OCI-LY7 (cell line): ENCODE results near the gene EFCAB5.

Experiments
- EZH2phosphoT487 ChIP-seq: fragments of 200-600 bp; sonication (generic); IDR thresholded peaks from 2 replicates; pipeline ENCODE4 v1.6.1; 2018; ENCODE audit warnings: low read depth, borderline replicate concordance, mild to moderate bottlenecking, mixed run types, antibody characterized with exemption, low read length, moderate library complexity, mixed read lengths
- TF ChIP-seq, protein P1 (sequence below): fragments of 200-600 bp; sonication (generic); conservative IDR thresholded peaks from 2 replicates; pipeline ENCODE4 v1.5.1; 2014; ENCODE audit warnings: mild to moderate bottlenecking, antibody characterized with exemption, low read length, moderate library complexity, mixed read lengths

DNA sequence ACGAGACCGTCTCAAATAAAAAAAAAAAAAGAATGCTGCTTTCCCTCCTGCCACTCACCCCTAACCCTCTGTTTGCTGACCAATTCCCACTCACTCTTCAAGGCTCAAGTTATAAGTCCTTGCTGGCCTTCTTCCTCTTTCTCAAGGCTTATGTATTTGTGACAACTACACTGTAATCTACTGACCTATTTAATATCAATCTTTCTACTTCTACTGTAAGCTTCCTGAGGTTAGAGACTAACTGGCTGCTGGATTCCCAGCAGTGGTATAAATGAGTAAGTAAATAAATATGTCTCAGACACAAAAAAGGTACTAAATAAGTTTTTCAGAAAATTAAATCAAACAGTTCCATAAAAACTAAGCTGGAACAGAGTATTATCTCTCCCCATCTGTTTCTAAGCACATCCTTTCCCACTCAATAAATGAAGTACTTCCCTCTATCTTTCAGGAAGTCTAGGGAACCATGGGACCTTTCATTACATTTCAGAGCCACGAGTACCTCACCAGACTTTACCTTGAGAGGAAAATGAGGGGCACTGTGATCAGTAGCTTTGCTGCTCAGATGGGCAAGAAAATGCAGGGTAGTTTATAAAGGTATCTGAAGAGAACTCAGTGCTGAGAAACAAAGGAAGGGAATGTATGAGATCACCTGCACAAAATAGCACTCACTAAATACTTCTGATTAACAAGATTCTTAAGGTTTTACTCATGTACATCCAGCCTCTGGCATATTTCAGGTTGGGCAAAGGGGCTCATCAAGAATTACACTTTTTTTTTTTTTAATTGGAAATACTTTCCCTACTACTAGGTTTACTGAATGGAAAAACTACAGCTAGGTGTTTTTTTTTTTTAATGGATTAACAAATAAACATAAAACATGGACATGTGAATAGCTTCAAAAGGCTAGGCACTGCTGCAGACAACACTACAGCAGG is 22.2 kb upstream of the EFCAB5 start:
- TF ChIP-seq, protein P1, sequence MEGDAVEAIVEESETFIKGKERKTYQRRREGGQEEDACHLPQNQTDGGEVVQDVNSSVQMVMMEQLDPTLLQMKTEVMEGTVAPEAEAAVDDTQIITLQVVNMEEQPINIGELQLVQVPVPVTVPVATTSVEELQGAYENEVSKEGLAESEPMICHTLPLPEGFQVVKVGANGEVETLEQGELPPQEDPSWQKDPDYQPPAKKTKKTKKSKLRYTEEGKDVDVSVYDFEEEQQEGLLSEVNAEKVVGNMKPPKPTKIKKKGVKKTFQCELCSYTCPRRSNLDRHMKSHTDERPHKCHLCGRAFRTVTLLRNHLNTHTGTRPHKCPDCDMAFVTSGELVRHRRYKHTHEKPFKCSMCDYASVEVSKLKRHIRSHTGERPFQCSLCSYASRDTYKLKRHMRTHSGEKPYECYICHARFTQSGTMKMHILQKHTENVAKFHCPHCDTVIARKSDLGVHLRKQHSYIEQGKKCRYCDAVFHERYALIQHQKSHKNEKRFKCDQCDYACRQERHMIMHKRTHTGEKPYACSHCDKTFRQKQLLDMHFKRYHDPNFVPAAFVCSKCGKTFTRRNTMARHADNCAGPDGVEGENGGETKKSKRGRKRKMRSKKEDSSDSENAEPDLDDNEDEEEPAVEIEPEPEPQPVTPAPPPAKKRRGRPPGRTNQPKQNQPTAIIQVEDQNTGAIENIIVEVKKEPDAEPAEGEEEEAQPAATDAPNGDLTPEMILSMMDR, result no peak
- TF ChIP-seq EZH2phosphoT487, result no peak
